Hepatocyte (in vitro differentiated cells): Measurements from ENCODE around the gene VIPR2. TPM values are rescaled to one million over a fixed set of nuclear protein-coding genes. Genes with fewer than 3 reads are reported as not detected.

ENCODE experiments used
- DNase-seq: peaks from one replicate; pipeline ENCODE4 v3.0.0-alpha.2; 2016; ENCODE audit warnings: low spot score
- H2AFZ ChIP-seq: fragments of 200-600 bp; sonication (generic); 2 replicates; pipeline ENCODE4 v1.6.0; 2016; ENCODE audit warnings: antibody characterized with exemption, mild to moderate bottlenecking
- H3K27ac ChIP-seq: fragments of 200-600 bp; sonication (generic); 2 replicates; pipeline ENCODE4 v1.5.1; 2016; ENCODE audit warnings: mild to moderate bottlenecking
- H3K27me3 ChIP-seq: fragments of 200-600 bp; sonication (generic); 2 replicates; pipeline ENCODE4 v1.6.1; 2016
- H3K36me3 ChIP-seq: fragments of 200-600 bp; sonication (generic); replicated peaks from 2 replicates; pipeline ENCODE4 v1.5.1; 2016; ENCODE audit warnings: low read depth; ENCODE audit not compliant: insufficient read depth
- H3K4me1 ChIP-seq: fragments of 200-600 bp; sonication (generic); 2 replicates; pipeline ENCODE4 v1.5.1; 2016; ENCODE audit warnings: mild to moderate bottlenecking, moderate library complexity; ENCODE audit not compliant: insufficient read depth
- H3K4me2 ChIP-seq: fragments of 200-600 bp; sonication (generic); 2 replicates; pipeline ENCODE4 v1.6.0; 2016
- H3K4me3 ChIP-seq: fragments of 200-600 bp; sonication (generic); 2 replicates; pipeline ENCODE4 v1.5.1; 2016; ENCODE audit warnings: mild to moderate bottlenecking
- H3K79me2 ChIP-seq: fragments of 200-600 bp; sonication (generic); 2 replicates; pipeline ENCODE4 v1.6.0; 2017; ENCODE audit warnings: mild to moderate bottlenecking
- H3K9me2 ChIP-seq: fragments of 200-600 bp; sonication (generic); replicated peaks from 2 replicates; pipeline ENCODE4 v1.6.0; 2017; ENCODE audit warnings: mild to moderate bottlenecking; ENCODE audit not compliant: insufficient read depth
- H3K9me3 ChIP-seq: fragments of 200-600 bp; sonication (generic); 2 replicates; pipeline ENCODE4 v1.5.1; 2016; ENCODE audit warnings: low read depth, mild to moderate bottlenecking
- H4K20me1 ChIP-seq: fragments of 200-600 bp; sonication (generic); 2 replicates; pipeline ENCODE4 v1.6.0; 2016; ENCODE audit warnings: mild to moderate bottlenecking; ENCODE audit not compliant: insufficient read depth, poor library complexity, severe bottlenecking
- CTCF ChIP-seq: fragments of 200-600 bp; sonication (generic); IDR thresholded peaks from 2 replicates; pipeline ENCODE4 v1.5.1; 2016; ENCODE audit warnings: antibody characterized with exemption, mild to moderate bottlenecking; ENCODE audit not compliant: poor library complexity
- EZH2 ChIP-seq: fragments of 200-600 bp; sonication (generic); IDR thresholded peaks from 2 replicates; pipeline ENCODE4 v1.6.1; 2016; ENCODE audit warnings: antibody characterized with exemption, mild to moderate bottlenecking, borderline replicate concordance
- EZH2phosphoT487 ChIP-seq: fragments of 200-600 bp; sonication (generic); IDR thresholded peaks from one replicate; pipeline ENCODE4 v1.6.1; 2018; ENCODE audit warnings: antibody characterized with exemption, mild to moderate bottlenecking, low read depth, moderate library complexity; ENCODE audit not compliant: unreplicated experiment, severe bottlenecking
- WGBS: methylation state at CpG from one replicate; pipeline ENCODE4 v1.1.6; 2016; ENCODE audit warnings: low lambda C conversion rate; ENCODE audit errors: missing lambda C conversion rate; 5-methylcytosine and 5-hydroxymethylcytosine counted together
- polyA plus RNA-seq: library from polyadenylated mRNA; unstranded; fragments of >200 nt; fragmentation: Nextera tagmentation; extraction: Ambion mirVana; gene quantifications from 2 replicates; pipeline ENCODE4 v1.2.1, GENCODE V29; 2016
- total RNA-seq: library from RNA; depleted of rRNA; stranded (reverse); fragments of >200 nt; gene quantifications from 2 replicates; pipeline ENCODE4 v1.2.3, GENCODE V29; 2014

VIPR2 gene
- total and polyA plus RNA-seq, 2 experiments from 2014 or later: 2.7 to 3.4 TPM

GRCh38 chr7:159118197-159118595, 26.5 kb downstream of the VIPR2 start:
- Histone ChIP-seq H3K9me2 (no peaks in the 10 kb centered on the region), H3K4me2 (no peak overlapping the region), H3K4me1 (no peaks in the 10 kb centered on the region), H2AFZ (no peak overlapping the region), H3K4me3 (no peak overlapping the region), H3K36me3 (no peaks in the 10 kb centered on the region), H3K79me2 (no peaks in the 10 kb centered on the region), H3K27ac (no peak overlapping the region), H3K27me3 (peaks cover 11% of the 10 kb centered on the region), H4K20me1 (no peaks in the 10 kb centered on the region), H3K9me3 (no peaks in the 10 kb centered on the region)
- WGBS: 74% methylated on average over 13 of the region's 13 CpGs
- no peak for TF ChIP-seq EZH2phosphoT487
- TF ChIP-seq EZH2: no peak
- TF ChIP-seq CTCF: no peak
- DNase-seq: no peak

- Histone ChIP-seq H3K27ac (no peak overlapping the region), H3K4me2 (no peak overlapping the region), H3K79me2 (no peaks in the 10 kb centered on the region), H3K27me3 (peaks cover 12% of the 10 kb centered on the region), H3K36me3 (no peaks in the 10 kb centered on the region), H3K9me3 (no peaks in the 10 kb centered on the region), H4K20me1 (no peaks in the 10 kb centered on the region), H3K4me3 (no peak overlapping the region), H3K9me2 (no peaks in the 10 kb centered on the region), H2AFZ (no peak overlapping the region), H3K4me1 (no peaks in the 10 kb centered on the region)
- TF ChIP-seq CTCF (no peak), EZH2 (no peak)
- 72% methylated on average over 17 of the region's 17 CpGs for WGBS
- DNase-seq: no peak
These were observed 27.1 kb downstream of the VIPR2 start for GRCh38 chr7:159117366-159118196.

GRCh38 chr7:159116581-159117339, 27.9 kb downstream of the VIPR2 start:
- no peaks in the 10 kb centered on the region for H3K9me2 ChIP-seq
- H3K27ac ChIP-seq: no peak overlapping the region
- H3K4me1 ChIP-seq: no peaks in the 10 kb centered on the region
- no peak for DNase-seq
- H3K4me3 ChIP-seq: no peak overlapping the region
- no peak overlapping the region for H3K4me2 ChIP-seq
- WGBS: 82% methylated on average over 16 of the region's 16 CpGs
- no peak overlapping the region for H2AFZ ChIP-seq
- H4K20me1 ChIP-seq: no peaks in the 10 kb centered on the region
- TF ChIP-seq EZH2 (no peak), EZH2phosphoT487 (no peak), CTCF (no peak)
- H3K79me2 ChIP-seq: no peaks in the 10 kb centered on the region
- H3K36me3 ChIP-seq: no peaks in the 10 kb centered on the region
- H3K27me3 ChIP-seq: peaks cover 17% of the 10 kb centered on the region
- H3K9me3 ChIP-seq: no peaks in the 10 kb centered on the region
